A549 (cell line): ENCODE data around the gene CFLAR.

Experiments
- CTCF ChIP-seq: fragments of >200 bp; sonication (Bioruptor Twin); formaldehyde crosslinking; IDR thresholded peaks from 3 replicates; pipeline ENCODE4 v1.5.1; 2016
- ELK1 ChIP-seq: fragments of 150-350 bp; IDR thresholded peaks from 2 replicates; pipeline ENCODE4 v1.6.1; 2014; ENCODE audit warnings: low read depth, mild to moderate bottlenecking, low read length
- EP300 ChIP-seq, 2 experiments: fragments of >200 bp; sonication (Bioruptor Twin); formaldehyde crosslinking; IDR thresholded peaks; 2 replicates in 1 of 2; 3 replicates in 1 of 2; pipeline ENCODE4 v1.6.1; 2016 to 2017
- ESRRA ChIP-seq: fragments of 150-350 bp; IDR thresholded peaks from 2 replicates; pipeline ENCODE4 v1.6.1; 2014; ENCODE audit warnings: mild to moderate bottlenecking, low read length, borderline replicate concordance
- JUNB ChIP-seq: fragments of >200 bp; sonication (Bioruptor Twin); formaldehyde crosslinking; IDR thresholded peaks from 2 replicates; pipeline ENCODE4 v1.6.1; 2016
- MAX ChIP-seq: IDR thresholded peaks from 2 replicates; pipeline ENCODE4 v1.6.1; 2012
- NPAS2 ChIP-seq: fragments of 250-450 bp; sonication (Bioruptor Pico); IDR thresholded peaks from 2 replicates; pipeline ENCODE4 v1.8.0; 2022; ENCODE audit warnings: mild to moderate bottlenecking, moderate library complexity, borderline replicate concordance
- NR3C1 ChIP-seq: fragments of >200 bp; sonication (Bioruptor Twin); formaldehyde crosslinking; IDR thresholded peaks from 3 replicates; pipeline ENCODE4 v1.6.1; 2017
- PBX3 ChIP-seq: IDR thresholded peaks from 2 replicates; pipeline ENCODE4 v1.6.1; 2012
- POLR2A ChIP-seq: IDR thresholded peaks from 2 replicates; pipeline ENCODE4 v1.6.1; 2012; ENCODE audit warnings: mild to moderate bottlenecking, low read length
- RAD21 ChIP-seq, 2 experiments: fragments of >200 bp in 1 of 2; sonication (Bioruptor Twin) in 1 of 2; formaldehyde crosslinking in 1 of 2; IDR thresholded peaks in 1 of 2; conservative IDR thresholded peaks in 1 of 2; 2 replicates in 1 of 2; 3 replicates in 1 of 2; pipeline ENCODE4 v1.6.1; 2012 to 2018; ENCODE audit warnings: inconsistent platforms in 1 of 2

- TF ChIP-seq CTCF (no peak), RAD21 (conservative IDR thresholded peaks at IDR 0.05 in 1 of 2, IDR thresholded peaks at IDR 0.05 in 1 of 2) (no peak), ESRRA (no peak), MAX (no peak), EP300 (IDR thresholded peaks at IDR 0.05) (no peak), NPAS2 (CRISPR knock-in tag) (no peak), PBX3 (no peak), ELK1 (no peak), JUNB (no peak), POLR2A (no peak), NR3C1 (no peak)
Observed at GRCh38 chr2:201138401-201138970, 22.5 kb downstream of the CFLAR start.
